Measurements from ENCODE around the gene USP48.
A peak's percentile ranks its signal among the peaks of the same experiment; 100 is the strongest.
"Not testable (repeated sequence)": the region's sequence is repeated elsewhere in the genome, so short reads cannot be mapped to it uniquely, and the experiment has no call there.

Gene USP48

GRCh38 chr1:21774835-21775549, 8.0 kb downstream of the USP48 start:
- no peak for DNase-seq (ENCODE audit: low spot score)

- no peak for DNase-seq (ENCODE audit: low spot score)
These were observed 9.4 kb downstream of the USP48 start for GRCh38 chr1:21773585-21773984.

DNA sequence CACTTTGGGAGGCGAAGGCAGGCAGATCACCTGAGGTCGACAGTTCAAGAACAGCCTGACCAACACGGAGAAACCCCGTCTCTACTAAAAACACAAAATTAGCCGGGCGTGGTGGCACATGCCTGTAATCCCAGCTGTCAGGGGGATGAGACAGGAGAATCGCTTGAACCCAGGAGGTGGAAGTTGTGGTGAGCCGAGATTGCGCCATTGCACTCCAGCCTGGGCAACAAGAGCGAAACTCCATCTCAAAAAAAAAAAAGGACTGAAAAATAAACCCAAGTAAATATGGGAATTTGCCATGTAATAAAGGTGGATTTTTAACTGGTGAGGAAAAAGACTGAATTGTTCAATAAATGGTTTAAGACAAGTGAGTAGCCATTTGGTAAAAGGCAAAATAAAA, 11.3 kb downstream of the USP48 start:
- not testable (repeated sequence) for DNase-seq (ENCODE audit: low spot score)

GRCh38 chr1:21770602-21771001, 12.3 kb downstream of the USP48 start:
- not testable (repeated sequence) for DNase-seq (ENCODE audit: low spot score)

- no peak for DNase-seq (ENCODE audit: low spot score)
These were observed 12.7 kb downstream of the USP48 start for GRCh38 chr1:21770201-21770600.

DNA sequence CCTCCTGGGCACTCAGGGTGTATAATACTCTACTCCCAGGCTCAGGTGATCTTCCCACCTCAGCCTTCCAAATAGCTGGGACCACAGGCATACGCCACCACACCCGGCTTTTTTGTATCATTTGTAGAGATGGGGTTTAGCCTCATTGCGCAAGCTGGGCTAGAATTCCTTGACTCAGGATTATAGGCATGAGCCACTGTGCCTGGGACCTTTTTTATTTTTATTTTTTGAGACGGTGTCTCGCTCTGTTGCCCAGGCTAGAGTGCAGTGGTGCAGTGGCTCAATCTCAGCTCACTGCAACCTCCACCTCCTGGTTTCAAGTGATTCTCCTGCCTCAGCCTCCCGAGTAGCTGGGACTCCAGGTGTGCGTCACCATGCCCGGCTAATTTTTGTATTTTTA, 15.8 kb downstream of the USP48 start:
- not testable (repeated sequence) for DNase-seq (ENCODE audit: low spot score)

GRCh38 chr1:21766210-21766609, 16.7 kb downstream of the USP48 start:
- DNase-seq (ENCODE audit: low spot score) = no peak

DNA sequence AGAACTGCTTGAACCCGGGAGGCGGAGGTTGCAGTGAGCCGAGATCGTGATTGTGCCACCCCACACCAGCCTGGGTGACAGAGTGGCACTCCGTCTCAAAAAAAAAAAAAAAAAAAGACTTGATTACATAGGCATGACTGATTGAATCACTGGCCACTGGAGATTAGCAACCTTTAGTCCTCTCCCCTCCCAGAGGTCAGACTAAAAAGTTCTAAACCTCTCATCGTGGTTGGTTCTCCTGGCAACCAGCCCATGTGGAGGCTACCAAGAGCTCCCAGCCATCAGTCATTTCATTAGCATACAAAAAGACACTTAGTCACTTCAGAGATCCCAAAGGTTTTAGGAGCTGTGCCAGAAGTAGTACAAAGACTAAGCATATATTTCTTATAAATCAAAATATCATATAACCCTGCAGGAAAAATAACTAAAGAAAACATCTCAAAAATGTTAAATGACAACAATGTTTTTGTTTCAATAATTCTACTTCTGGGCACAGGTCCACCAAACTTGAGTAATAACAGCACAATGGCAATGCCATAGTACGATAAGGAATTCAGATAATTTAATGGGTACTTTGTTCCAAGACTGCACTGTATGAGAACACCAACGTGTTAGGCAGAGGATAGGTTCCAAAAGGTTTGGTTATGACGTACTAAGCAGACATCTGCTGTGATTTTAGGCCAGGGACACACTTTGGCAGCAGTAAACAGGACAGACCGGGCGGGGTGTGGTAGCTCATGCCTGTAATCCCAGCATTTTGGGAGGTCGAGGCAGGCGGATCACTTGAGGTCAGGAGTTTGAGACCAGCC, 18.1 kb downstream of the USP48 start:
- DNase-seq (ENCODE audit: low spot score) = no peak

- no peak for DNase-seq (ENCODE audit: low spot score)
These were observed 19.1 kb downstream of the USP48 start for GRCh38 chr1:21763694-21764419.

GRCh38 chr1:21763236-21763635, 19.7 kb downstream of the USP48 start:
- DNase-seq (ENCODE audit: low spot score) = peak; percentile 22

GRCh38 chr1:21762022-21762404, 20.9 kb downstream of the USP48 start:
- no peak for DNase-seq (ENCODE audit: low spot score)

DNA sequence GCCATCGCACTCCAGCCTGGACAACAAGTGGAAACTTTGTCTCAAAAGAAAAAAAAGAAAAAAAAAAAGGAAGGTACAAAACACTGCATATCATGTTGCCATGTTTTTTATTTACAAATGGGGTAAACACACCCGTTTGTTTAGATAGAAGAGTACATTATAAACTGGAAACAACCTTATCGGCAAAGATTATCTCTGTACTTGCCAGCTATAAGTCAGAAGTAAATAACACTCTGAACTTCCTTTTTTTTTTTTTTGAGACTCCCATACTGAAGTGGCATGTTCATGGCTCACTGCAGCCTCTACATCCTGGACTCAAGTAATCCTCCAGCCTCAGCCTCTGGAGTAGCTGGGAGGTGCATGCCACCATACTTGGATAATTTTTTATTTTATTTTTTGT, 21.9 kb downstream of the USP48 start:
- no peak for DNase-seq (ENCODE audit: low spot score)

DNA sequence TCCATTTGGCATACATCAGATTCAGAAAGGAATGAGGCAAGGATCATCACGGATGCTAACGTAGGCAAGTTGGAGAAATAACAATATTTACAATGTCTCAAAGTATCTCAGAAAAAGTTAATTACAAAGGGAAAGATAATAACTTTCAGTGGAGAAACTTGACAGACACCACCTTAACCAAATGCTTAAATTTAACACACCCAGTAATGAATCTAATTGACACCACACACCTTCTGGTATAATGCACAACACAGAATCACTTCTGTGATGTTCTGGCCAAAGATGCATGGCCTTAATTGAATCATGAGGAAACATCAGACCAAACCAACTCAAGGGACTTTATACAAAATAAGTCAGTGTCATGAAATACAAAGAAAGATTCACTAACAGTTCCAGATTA, 23.1 kb downstream of the USP48 start:
- DNase-seq (ENCODE audit: low spot score) = no peak

GRCh38 chr1:21759182-21759581, 23.8 kb downstream of the USP48 start:
- no peak for DNase-seq (ENCODE audit: low spot score)

DNA sequence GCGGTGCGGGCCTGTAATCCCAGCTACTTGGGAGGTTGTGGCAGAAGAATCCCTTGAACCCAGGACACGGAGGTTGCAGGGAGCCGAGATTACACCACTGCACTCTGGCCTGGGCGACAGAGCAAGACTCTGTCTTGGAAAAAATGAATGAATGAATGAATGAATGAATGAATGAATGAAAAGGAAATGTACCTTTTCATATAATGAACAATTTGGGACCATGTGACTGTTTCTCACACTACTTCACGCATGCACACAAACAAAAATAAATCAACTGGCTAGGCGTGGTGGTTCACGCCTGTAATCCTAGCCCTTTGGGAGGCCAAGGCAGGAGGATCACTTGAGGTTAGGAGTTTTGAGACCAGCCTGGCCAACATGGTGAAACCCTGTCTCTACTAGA, 24.3 kb downstream of the USP48 start:
- DNase-seq (ENCODE audit: low spot score) = no peak

DNA sequence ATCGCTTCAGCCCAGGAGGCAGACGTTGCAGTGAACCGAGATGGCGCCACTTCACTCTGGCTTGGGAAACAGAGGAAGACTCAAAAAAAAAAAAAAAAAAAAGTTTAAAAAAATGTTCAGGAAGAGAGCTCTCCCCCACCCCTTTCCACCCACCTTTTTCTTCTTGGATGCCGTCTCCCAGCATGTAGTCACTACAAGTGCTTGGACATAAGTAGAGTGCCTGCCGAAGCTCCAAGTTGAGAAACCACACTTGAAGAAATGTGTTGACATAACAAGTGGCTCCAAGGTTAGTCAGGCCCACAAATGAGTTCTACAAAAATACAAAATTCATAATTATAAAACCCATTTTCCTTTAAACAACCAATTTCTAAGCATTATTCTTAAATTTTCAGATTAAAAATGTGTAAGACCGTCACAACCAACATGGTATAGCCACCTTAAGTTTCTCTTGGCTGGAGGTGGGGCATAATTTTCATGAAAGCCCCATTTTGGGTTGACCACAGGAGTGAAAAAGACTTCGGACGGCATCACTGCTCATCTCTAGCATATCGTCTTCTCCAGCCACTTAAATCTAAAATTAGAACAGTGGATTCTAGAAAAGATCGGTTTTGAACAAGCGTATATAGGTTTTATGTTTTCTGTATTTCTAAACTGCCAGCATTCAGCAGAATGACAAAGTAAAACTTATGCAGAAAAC, 26.4 kb downstream of the USP48 start:
- no peak for DNase-seq (ENCODE audit: low spot score)

- no peak for DNase-seq (ENCODE audit: low spot score)
These were observed 27.9 kb downstream of the USP48 start for GRCh38 chr1:21755067-21755466.

- no peak for DNase-seq (ENCODE audit: low spot score)
These were observed 28.4 kb downstream of the USP48 start for GRCh38 chr1:21754583-21754982.

- DNase-seq (ENCODE audit: low spot score) = no peak
These were observed 30.8 kb downstream of the USP48 start for GRCh38 chr1:21752186-21752585.

- DNase-seq (ENCODE audit: low spot score) = no peak
These were observed 31.7 kb downstream of the USP48 start for GRCh38 chr1:21751281-21751680.

DNA sequence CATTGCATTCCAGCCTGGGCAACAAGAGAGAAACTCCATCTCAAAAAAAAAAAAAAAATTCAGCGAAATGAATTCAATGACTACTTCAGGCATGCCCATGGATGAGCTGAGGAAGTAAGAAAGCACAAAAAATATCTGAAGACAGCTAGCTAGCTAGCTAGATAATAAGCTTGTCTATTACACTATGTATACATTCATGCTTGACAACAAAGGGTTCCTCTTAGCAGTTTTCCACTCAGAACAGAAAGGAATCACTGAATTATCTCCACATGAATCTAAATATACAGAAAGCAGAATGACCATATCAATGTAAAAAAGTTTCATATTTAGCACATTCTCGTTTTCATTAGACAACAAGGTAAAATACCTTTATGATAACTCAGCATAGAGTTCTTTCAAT, 32.1 kb downstream of the USP48 start:
- no peak for DNase-seq (ENCODE audit: low spot score)

DNA sequence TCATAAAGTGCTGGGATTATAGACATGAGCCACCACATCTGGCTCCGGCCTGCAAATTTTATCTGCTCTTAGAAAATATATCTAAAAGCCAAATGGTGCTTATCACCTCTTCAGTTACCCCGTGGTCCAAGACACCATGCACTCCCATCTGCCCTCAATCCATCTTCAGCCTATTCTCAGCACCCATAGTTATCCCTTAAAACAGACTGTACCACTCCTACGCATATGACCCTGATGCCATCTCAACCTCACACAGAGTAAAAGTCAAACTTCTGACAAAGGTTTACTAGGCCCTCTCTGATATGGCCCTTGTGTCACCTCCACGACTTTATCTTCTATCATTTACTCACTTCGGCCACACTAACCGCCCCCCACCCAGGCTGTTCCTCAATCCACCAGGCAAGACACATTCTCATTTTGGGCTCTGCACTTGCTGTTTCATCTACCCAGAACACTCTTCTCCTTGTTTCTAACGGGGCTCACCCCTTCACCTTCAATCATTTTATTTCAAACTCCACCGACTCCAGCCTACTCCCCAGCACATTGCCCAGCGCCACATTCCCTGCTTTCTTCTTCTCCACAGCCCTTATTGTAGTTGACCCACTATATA, 33.0 kb downstream of the USP48 start:
- no peak for DNase-seq (ENCODE audit: low spot score)
